ENCODE measurements around the gene CCL1.

DNA sequence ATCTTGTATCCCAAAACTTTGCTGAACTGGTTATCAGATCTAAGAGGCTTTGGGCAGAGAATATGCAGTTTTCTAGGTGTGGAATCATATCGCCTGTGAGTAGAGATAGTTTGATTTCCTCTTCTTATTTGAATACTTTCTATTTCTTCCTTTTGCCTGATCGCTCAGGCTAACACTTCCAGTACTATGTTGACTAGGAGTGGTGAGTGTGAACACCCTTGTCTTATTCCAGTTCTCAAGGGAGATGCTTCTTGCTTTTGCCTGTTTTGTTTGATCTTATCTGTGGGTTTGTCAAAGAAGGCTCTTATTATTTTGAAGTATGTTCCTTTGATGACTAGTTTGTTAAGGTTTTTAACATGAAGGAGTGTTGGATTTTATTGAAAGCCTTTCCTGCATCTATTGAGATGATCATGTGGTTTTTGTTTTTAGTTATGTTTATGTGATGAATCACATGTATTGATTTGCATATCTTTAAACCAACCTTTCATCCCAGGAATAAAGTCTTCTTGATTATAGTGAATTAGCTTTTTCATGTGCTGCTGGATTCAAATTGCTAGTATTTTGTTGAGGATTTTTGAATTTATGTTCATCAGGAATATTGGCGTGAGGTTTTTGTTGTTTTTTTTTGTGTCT, 23.8 kb downstream of the CCL1 start:
- TF ChIP-seq, protein P1, sequence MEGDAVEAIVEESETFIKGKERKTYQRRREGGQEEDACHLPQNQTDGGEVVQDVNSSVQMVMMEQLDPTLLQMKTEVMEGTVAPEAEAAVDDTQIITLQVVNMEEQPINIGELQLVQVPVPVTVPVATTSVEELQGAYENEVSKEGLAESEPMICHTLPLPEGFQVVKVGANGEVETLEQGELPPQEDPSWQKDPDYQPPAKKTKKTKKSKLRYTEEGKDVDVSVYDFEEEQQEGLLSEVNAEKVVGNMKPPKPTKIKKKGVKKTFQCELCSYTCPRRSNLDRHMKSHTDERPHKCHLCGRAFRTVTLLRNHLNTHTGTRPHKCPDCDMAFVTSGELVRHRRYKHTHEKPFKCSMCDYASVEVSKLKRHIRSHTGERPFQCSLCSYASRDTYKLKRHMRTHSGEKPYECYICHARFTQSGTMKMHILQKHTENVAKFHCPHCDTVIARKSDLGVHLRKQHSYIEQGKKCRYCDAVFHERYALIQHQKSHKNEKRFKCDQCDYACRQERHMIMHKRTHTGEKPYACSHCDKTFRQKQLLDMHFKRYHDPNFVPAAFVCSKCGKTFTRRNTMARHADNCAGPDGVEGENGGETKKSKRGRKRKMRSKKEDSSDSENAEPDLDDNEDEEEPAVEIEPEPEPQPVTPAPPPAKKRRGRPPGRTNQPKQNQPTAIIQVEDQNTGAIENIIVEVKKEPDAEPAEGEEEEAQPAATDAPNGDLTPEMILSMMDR (IDR thresholded peaks at IDR 0.05; ENCODE audit: low read depth, low read length, poor library complexity, severe bottlenecking): no peak
- no peak for TF ChIP-seq EZH2phosphoT487 (IDR thresholded peaks at IDR 0.05; ENCODE audit: borderline replicate concordance, low read length)
